WTC11 (cell line): ENCODE results near the gene ADGRF1.

Experiments
- JUN ChIP-seq: sonication (generic); formaldehyde crosslinking; IDR thresholded peaks from 2 replicates; pipeline ENCODE4 v1.8.0; 2023; ENCODE audit warnings: mild to moderate bottlenecking, missing genetic modification reagents
- RELA ChIP-seq: sonication (generic); formaldehyde crosslinking; IDR thresholded peaks from 2 replicates; pipeline ENCODE4 v1.8.1; 2022; ENCODE audit warnings: missing genetic modification reagents, mild to moderate bottlenecking, borderline replicate concordance
- TF ChIP-seq, protein P1 (sequence below): fragments of 200-600 bp; IDR thresholded peaks from 2 replicates; pipeline ENCODE4 v1.8.0; 2022; ENCODE audit warnings: antibody characterized with exemption
- TF ChIP-seq, protein P2 (sequence below): sonication (generic); formaldehyde crosslinking; IDR thresholded peaks from 2 replicates; pipeline ENCODE4 v1.8.0; 2022; ENCODE audit warnings: mild to moderate bottlenecking, missing genetic modification reagents
- TF ChIP-seq, protein P3 (sequence below): sonication (generic); formaldehyde crosslinking; IDR thresholded peaks from 2 replicates; pipeline ENCODE4 v1.8.1; 2022; ENCODE audit warnings: mild to moderate bottlenecking, missing genetic modification reagents, moderate library complexity, borderline replicate concordance

DNA sequence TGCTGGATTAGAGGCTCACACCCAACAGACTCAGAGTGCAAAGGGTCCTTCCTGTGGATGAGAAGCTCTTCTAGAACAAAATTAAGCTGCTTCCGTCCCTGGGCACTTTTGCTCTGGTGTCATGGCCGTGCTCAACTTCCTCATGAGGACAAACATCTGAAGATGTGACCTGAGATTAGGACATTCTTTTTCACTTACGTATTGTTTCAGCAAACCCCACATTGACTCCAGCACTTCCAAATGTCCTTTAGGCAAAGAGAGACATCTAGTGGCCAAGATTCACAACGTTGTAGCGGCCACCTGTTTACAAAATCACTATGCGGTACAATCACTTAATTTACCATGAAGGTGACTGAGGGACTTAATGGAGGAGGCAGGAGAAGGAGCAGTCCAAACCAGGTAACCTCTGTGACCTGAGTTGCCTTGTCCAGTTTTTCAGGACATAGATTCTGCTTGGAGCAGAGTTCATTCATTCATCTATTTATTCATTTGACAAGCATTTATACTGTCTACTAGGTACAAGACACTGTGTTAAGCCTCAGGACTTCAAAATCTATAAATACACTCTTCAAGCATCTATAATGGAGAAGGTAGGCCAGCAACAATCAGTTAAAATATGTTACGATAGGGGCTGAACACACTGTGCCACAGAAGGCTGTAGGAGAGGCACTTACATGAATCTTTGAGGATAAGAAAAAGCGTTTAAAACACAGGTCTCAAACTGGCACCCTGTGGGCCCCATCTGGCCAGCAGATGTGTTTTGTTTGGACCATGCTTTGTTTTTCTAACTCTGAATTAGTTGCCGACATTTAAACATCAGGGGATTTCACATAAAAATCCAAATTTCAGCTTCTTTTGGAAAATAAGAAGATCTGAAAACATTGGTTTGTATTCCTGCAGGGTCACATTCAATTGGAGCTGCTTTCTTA is 5.6 kb upstream of the ADGRF1 start:
- TF ChIP-seq, protein P1, sequence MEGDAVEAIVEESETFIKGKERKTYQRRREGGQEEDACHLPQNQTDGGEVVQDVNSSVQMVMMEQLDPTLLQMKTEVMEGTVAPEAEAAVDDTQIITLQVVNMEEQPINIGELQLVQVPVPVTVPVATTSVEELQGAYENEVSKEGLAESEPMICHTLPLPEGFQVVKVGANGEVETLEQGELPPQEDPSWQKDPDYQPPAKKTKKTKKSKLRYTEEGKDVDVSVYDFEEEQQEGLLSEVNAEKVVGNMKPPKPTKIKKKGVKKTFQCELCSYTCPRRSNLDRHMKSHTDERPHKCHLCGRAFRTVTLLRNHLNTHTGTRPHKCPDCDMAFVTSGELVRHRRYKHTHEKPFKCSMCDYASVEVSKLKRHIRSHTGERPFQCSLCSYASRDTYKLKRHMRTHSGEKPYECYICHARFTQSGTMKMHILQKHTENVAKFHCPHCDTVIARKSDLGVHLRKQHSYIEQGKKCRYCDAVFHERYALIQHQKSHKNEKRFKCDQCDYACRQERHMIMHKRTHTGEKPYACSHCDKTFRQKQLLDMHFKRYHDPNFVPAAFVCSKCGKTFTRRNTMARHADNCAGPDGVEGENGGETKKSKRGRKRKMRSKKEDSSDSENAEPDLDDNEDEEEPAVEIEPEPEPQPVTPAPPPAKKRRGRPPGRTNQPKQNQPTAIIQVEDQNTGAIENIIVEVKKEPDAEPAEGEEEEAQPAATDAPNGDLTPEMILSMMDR: peak; percentile 54; the same call in 1 of the 2 replicates
- TF ChIP-seq RELA (no peak), JUN (no peak)
- TF ChIP-seq, protein P2, sequence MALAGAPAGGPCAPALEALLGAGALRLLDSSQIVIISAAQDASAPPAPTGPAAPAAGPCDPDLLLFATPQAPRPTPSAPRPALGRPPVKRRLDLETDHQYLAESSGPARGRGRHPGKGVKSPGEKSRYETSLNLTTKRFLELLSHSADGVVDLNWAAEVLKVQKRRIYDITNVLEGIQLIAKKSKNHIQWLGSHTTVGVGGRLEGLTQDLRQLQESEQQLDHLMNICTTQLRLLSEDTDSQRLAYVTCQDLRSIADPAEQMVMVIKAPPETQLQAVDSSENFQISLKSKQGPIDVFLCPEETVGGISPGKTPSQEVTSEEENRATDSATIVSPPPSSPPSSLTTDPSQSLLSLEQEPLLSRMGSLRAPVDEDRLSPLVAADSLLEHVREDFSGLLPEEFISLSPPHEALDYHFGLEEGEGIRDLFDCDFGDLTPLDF: no peak
- TF ChIP-seq, protein P3, sequence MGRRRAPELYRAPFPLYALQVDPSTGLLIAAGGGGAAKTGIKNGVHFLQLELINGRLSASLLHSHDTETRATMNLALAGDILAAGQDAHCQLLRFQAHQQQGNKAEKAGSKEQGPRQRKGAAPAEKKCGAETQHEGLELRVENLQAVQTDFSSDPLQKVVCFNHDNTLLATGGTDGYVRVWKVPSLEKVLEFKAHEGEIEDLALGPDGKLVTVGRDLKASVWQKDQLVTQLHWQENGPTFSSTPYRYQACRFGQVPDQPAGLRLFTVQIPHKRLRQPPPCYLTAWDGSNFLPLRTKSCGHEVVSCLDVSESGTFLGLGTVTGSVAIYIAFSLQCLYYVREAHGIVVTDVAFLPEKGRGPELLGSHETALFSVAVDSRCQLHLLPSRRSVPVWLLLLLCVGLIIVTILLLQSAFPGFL: no peak
